NCI-H345 treated with DMSO at 0.1 percent for 48 hours (cell line): ENCODE results near the gene SNAPC1.
A peak's percentile ranks its signal among the peaks of the same experiment; 100 is the strongest.
"Not testable (repeated sequence)": the region's sequence is repeated elsewhere in the genome, so short reads cannot be mapped to it uniquely, and the experiment has no call there.

Experiments
- DNase-seq: peaks from one replicate; lab custom pipeline; 2025; ENCODE audit not compliant: unreplicated experiment; lab: John Stamatoyannopoulos, UW

The SNAPC1 gene

GRCh38 chr14:61749867-61750266 is 12.4 kb upstream of the SNAPC1 start:
- DNase-seq, result peak; percentile 28

- DNase-seq, result peak; percentile 20
Observed at GRCh38 chr14:61750708-61751474, 11.3 kb upstream of the SNAPC1 start.

- DNase-seq, result no peak
Observed at GRCh38 chr14:61751475-61751989, 10.7 kb upstream of the SNAPC1 start.

- DNase-seq, result no peak
Observed at GRCh38 chr14:61752626-61753025, 9.6 kb upstream of the SNAPC1 start.

GRCh38 chr14:61753631-61754030 is 8.6 kb upstream of the SNAPC1 start:
- DNase-seq, result no peak

GRCh38 chr14:61754627-61755381 is 7.4 kb upstream of the SNAPC1 start:
- no peak for DNase-seq

GRCh38 chr14:61755382-61755742 is 6.9 kb upstream of the SNAPC1 start:
- DNase-seq, result not testable (repeated sequence)

GRCh38 chr14:61756135-61756534 is 6.1 kb upstream of the SNAPC1 start:
- no peak for DNase-seq

GRCh38 chr14:61759878-61760277 is 2.3 kb upstream of the SNAPC1 start:
- DNase-seq, result no peak

GRCh38 chr14:61761557-61761956 is 663 bp upstream of the SNAPC1 start:
- no peak for DNase-seq

GRCh38 chr14:61764342-61765122 is 2.3 kb downstream of the SNAPC1 start:
- DNase-seq, result no peak

- no peak for DNase-seq
Observed at GRCh38 chr14:61765225-61765943, 3.2 kb downstream of the SNAPC1 start.

- DNase-seq, result no peak
Observed at GRCh38 chr14:61766151-61766550, 3.9 kb downstream of the SNAPC1 start.

GRCh38 chr14:61768240-61768639 is 6.0 kb downstream of the SNAPC1 start:
- DNase-seq, result no peak

GRCh38 chr14:61769893-61770292 is 7.7 kb downstream of the SNAPC1 start:
- no peak for DNase-seq

GRCh38 chr14:61774861-61775260 is 12.6 kb downstream of the SNAPC1 start:
- no peak for DNase-seq

- DNase-seq, result no peak
Observed at GRCh38 chr14:61780125-61780524, 17.9 kb downstream of the SNAPC1 start.

- no peak for DNase-seq
Observed at GRCh38 chr14:61797309-61797708, 35.1 kb downstream of the SNAPC1 start.

GRCh38 chr14:61802010-61802568 is 39.9 kb downstream of the SNAPC1 start:
- DNase-seq, result no peak

GRCh38 chr14:61803755-61804154 is 41.5 kb downstream of the SNAPC1 start:
- DNase-seq, result no peak

GRCh38 chr14:61805451-61805850 is 43.2 kb downstream of the SNAPC1 start:
- DNase-seq, result no peak
